NCI-H446 treated with DMSO at 0.1 percent for 48 hours (cell line): ENCODE data around the gene TBC1D9.
A peak's percentile ranks its signal among the peaks of the same experiment; 100 is the strongest.
"Not testable (repeated sequence)": the region's sequence is repeated elsewhere in the genome, so short reads cannot be mapped to it uniquely, and the experiment has no call there.

Source experiments
- DNase-seq: peaks from one replicate; lab custom pipeline; 2025; lab: John Stamatoyannopoulos, UW

The TBC1D9 gene

GRCh38 chr4:140756319-140757231 is at the start of gene TBC1D9:
Gene TBC1D9, minus strand, starts transcription at chr4:140756385. Its CDS starts 340 bp downstream, at chr4:140756045.
- peak; percentile 81 for DNase-seq

GRCh38 chr4:140805293-140805692 is 49.1 kb upstream of the TBC1D9 start:
- no peak for DNase-seq

GRCh38 chr4:140802591-140802990 is 46.4 kb upstream of the TBC1D9 start:
- DNase-seq, result no peak

- DNase-seq, result no peak
Observed at GRCh38 chr4:140800666-140801065, 44.5 kb upstream of the TBC1D9 start.

- no peak for DNase-seq
Observed at GRCh38 chr4:140799686-140800225, 43.6 kb upstream of the TBC1D9 start.

- no peak for DNase-seq
Observed at GRCh38 chr4:140793291-140793690, 37.1 kb upstream of the TBC1D9 start.

- no peak for DNase-seq
Observed at GRCh38 chr4:140790765-140791164, 34.6 kb upstream of the TBC1D9 start.

- DNase-seq, result no peak
Observed at GRCh38 chr4:140790171-140790570, 34.0 kb upstream of the TBC1D9 start.

- no peak for DNase-seq
Observed at GRCh38 chr4:140789759-140790158, 33.6 kb upstream of the TBC1D9 start.

- not testable (repeated sequence) for DNase-seq
Observed at GRCh38 chr4:140782787-140783186, 26.6 kb upstream of the TBC1D9 start.

GRCh38 chr4:140781596-140781995 is 25.4 kb upstream of the TBC1D9 start:
- no peak for DNase-seq

- no peak for DNase-seq
Observed at GRCh38 chr4:140777894-140778293, 21.7 kb upstream of the TBC1D9 start.

GRCh38 chr4:140777386-140777785 is 21.2 kb upstream of the TBC1D9 start:
- DNase-seq, result no peak

GRCh38 chr4:140776556-140776955 is 20.4 kb upstream of the TBC1D9 start:
- no peak for DNase-seq

GRCh38 chr4:140774956-140775355 is 18.8 kb upstream of the TBC1D9 start:
- no peak for DNase-seq

GRCh38 chr4:140774510-140774909 is 18.3 kb upstream of the TBC1D9 start:
- DNase-seq, result no peak

GRCh38 chr4:140769209-140769608 is 13.0 kb upstream of the TBC1D9 start:
- no peak for DNase-seq

GRCh38 chr4:140764785-140765392 is 8.7 kb upstream of the TBC1D9 start:
- no peak for DNase-seq

- no peak for DNase-seq
Observed at GRCh38 chr4:140762202-140762601, 6.0 kb upstream of the TBC1D9 start.

- no peak for DNase-seq
Observed at GRCh38 chr4:140757232-140757630, 1.0 kb upstream of the TBC1D9 start.

- DNase-seq, result no peak
Observed at GRCh38 chr4:140755774-140756318, 339 bp downstream of the TBC1D9 start.

GRCh38 chr4:140754918-140755773 is 1.0 kb downstream of the TBC1D9 start:
- no peak for DNase-seq
